HEK293 (cell line): ENCODE data around the gene GHRH.

ENCODE experiments used
- CTCF ChIA-PET: fragments of 350-600 bp; formaldehyde crosslinking; extraction: SDS; loops from one replicate; lab custom pipeline; 2021; ENCODE audit warnings: antibody characterized with exemption; lab: Yijun Ruan, JAX
- POLR2A ChIA-PET: fragments of 300-600 bp; formaldehyde crosslinking; extraction: SDS; loops from one replicate; lab custom pipeline; 2020; ENCODE audit warnings: antibody characterized with exemption, inconsistent platforms; lab: Yijun Ruan, JAX
- H3K27ac ChIP-seq: fragments of 200-500 bp; sonication (Bioruptor generic); 2 replicates; pipeline ENCODE4 v1.5.1; 2014; ENCODE audit warnings: low read depth, low read length, control low read depth, inconsistent platforms; ENCODE audit errors: extremely low read depth
- H3K36me3 ChIP-seq, 2 experiments: fragments of 200-500 bp in 1 of 2; sonication (Bioruptor generic) in 1 of 2; 1 replicate in 1 of 2; 2 replicates in 1 of 2; pipeline ENCODE4 v1.5.1; 2014 to 2017; ENCODE audit warnings: inconsistent platforms in 2 of 2, low read length in 2 of 2; ENCODE audit not compliant: control insufficient read depth in 2 of 2, insufficient read depth in 1 of 2
- H3K4me1 ChIP-seq: fragments of 200-500 bp; sonication (Bioruptor generic); 2 replicates; pipeline ENCODE4 v1.5.1; 2014; ENCODE audit warnings: mild to moderate bottlenecking, low read length, inconsistent platforms; ENCODE audit not compliant: control insufficient read depth, insufficient read depth
- H3K4me3 ChIP-seq: 2 replicates; pipeline ENCODE4 v1.5.1; 2011; ENCODE audit warnings: low read depth, mild to moderate bottlenecking, control low read depth, low read length, moderate library complexity
- H3K9me3 ChIP-seq: fragments of 200-500 bp; sonication (Bioruptor generic); 2 replicates; pipeline ENCODE4 v1.5.1; 2014; ENCODE audit warnings: low read depth, low read length, inconsistent platforms; ENCODE audit not compliant: control insufficient read depth, insufficient read depth
- FEZF1 ChIP-seq: fragments of 450-650 bp; formaldehyde crosslinking; IDR thresholded peaks from 2 replicates; pipeline ENCODE4 v1.5.1; 2016; ENCODE audit warnings: missing biosample characterization, missing genetic modification characterization
- GLI2 ChIP-seq: fragments of 450-650 bp; formaldehyde crosslinking; IDR thresholded peaks from 2 replicates; pipeline ENCODE4; 2017; ENCODE audit warnings: missing biosample characterization, missing genetic modification characterization, low read depth, borderline replicate concordance
- REPIN1 ChIP-seq: fragments of 450-650 bp; formaldehyde crosslinking; IDR thresholded peaks from 2 replicates; pipeline ENCODE4 v1.5.1; 2017; ENCODE audit warnings: missing biosample characterization, missing genetic modification characterization, low read depth
- TRIM28 ChIP-seq: IDR thresholded peaks from 2 replicates; pipeline ENCODE4 v1.6.1; 2011; ENCODE audit warnings: low read length, control low read depth, borderline replicate concordance
- YY1 ChIP-seq: fragments of 450-650 bp; formaldehyde crosslinking; IDR thresholded peaks from 2 replicates; pipeline ENCODE4 v1.5.1; 2018; ENCODE audit warnings: missing biosample characterization, missing genetic modification characterization
- ZBTB17 ChIP-seq: fragments of 450-650 bp; formaldehyde crosslinking; IDR thresholded peaks from 2 replicates; pipeline ENCODE4 v1.5.1; 2016; ENCODE audit warnings: missing biosample characterization, missing genetic modification characterization
- ZFP69B ChIP-seq: fragments of 450-650 bp; formaldehyde crosslinking; IDR thresholded peaks from 2 replicates; pipeline ENCODE4 v1.5.1; 2016; ENCODE audit warnings: missing biosample characterization, missing genetic modification characterization
- ZNF140 ChIP-seq: fragments of 450-650 bp; formaldehyde crosslinking; IDR thresholded peaks from 2 replicates; pipeline ENCODE4 v1.5.1; 2016; ENCODE audit warnings: missing biosample characterization, missing genetic modification characterization
- ZNF175 ChIP-seq: fragments of 450-650 bp; formaldehyde crosslinking; IDR thresholded peaks from 2 replicates; pipeline ENCODE4 v1.5.1; 2016; ENCODE audit warnings: missing biosample characterization, missing genetic modification characterization
- ZNF211 ChIP-seq: fragments of 450-650 bp; formaldehyde crosslinking; IDR thresholded peaks from 2 replicates; pipeline ENCODE4 v1.5.1; 2016; ENCODE audit warnings: low read depth, missing biosample characterization, missing genetic modification characterization
- ZNF24 ChIP-seq: fragments of 450-650 bp; formaldehyde crosslinking; IDR thresholded peaks from 2 replicates; pipeline ENCODE4 v1.5.1; 2016; ENCODE audit warnings: missing biosample characterization, missing genetic modification characterization
- ZNF433 ChIP-seq: fragments of 450-650 bp; formaldehyde crosslinking; IDR thresholded peaks from 2 replicates; pipeline ENCODE4 v1.5.1; 2016; ENCODE audit warnings: missing biosample characterization, missing genetic modification characterization, low read depth
- ZNF473 ChIP-seq: fragments of 450-650 bp; formaldehyde crosslinking; IDR thresholded peaks from 2 replicates; pipeline ENCODE4 v1.5.1; 2017; ENCODE audit warnings: missing biosample characterization, missing genetic modification characterization
- ZNF555 ChIP-seq: fragments of 450-650 bp; formaldehyde crosslinking; conservative IDR thresholded peaks from 2 replicates; pipeline ENCODE4 v1.5.1; 2017; ENCODE audit warnings: missing biosample characterization, mild to moderate bottlenecking, missing genetic modification characterization, inconsistent platforms
- ZNF660 ChIP-seq: fragments of 450-650 bp; IDR thresholded peaks from 2 replicates; pipeline ENCODE4 v1.5.1; 2018; ENCODE audit warnings: missing biosample characterization, mild to moderate bottlenecking, missing genetic modification characterization
- ZNF664 ChIP-seq: fragments of 450-650 bp; formaldehyde crosslinking; IDR thresholded peaks from 2 replicates; pipeline ENCODE4 v1.5.1; 2016; ENCODE audit warnings: missing biosample characterization, missing genetic modification characterization
- ZNF747 ChIP-seq: fragments of 450-650 bp; formaldehyde crosslinking; IDR thresholded peaks from 2 replicates; pipeline ENCODE4 v1.5.1; 2016; ENCODE audit warnings: missing biosample characterization, missing genetic modification characterization
- ZSCAN23 ChIP-seq: fragments of 450-650 bp; formaldehyde crosslinking; IDR thresholded peaks from 2 replicates; pipeline ENCODE4 v1.5.1; 2016; ENCODE audit warnings: missing biosample characterization, missing genetic modification characterization
- TF ChIP-seq, protein P1 (sequence below): fragments of 450-650 bp; formaldehyde crosslinking; IDR thresholded peaks from 2 replicates; pipeline ENCODE4 v1.5.1; 2017; ENCODE audit warnings: missing biosample characterization, missing genetic modification characterization
- TF ChIP-seq, protein P2 (sequence below): IDR thresholded peaks from 2 replicates; pipeline ENCODE4 v1.6.1; 2011; ENCODE audit warnings: mild to moderate bottlenecking, low read depth, low read length, borderline replicate concordance
- TF ChIP-seq, protein P3 (sequence below): fragments of 450-650 bp; formaldehyde crosslinking; IDR thresholded peaks from 2 replicates; pipeline ENCODE4 v1.5.1; 2016; ENCODE audit warnings: missing biosample characterization, missing genetic modification characterization

GHRH gene

DNA sequence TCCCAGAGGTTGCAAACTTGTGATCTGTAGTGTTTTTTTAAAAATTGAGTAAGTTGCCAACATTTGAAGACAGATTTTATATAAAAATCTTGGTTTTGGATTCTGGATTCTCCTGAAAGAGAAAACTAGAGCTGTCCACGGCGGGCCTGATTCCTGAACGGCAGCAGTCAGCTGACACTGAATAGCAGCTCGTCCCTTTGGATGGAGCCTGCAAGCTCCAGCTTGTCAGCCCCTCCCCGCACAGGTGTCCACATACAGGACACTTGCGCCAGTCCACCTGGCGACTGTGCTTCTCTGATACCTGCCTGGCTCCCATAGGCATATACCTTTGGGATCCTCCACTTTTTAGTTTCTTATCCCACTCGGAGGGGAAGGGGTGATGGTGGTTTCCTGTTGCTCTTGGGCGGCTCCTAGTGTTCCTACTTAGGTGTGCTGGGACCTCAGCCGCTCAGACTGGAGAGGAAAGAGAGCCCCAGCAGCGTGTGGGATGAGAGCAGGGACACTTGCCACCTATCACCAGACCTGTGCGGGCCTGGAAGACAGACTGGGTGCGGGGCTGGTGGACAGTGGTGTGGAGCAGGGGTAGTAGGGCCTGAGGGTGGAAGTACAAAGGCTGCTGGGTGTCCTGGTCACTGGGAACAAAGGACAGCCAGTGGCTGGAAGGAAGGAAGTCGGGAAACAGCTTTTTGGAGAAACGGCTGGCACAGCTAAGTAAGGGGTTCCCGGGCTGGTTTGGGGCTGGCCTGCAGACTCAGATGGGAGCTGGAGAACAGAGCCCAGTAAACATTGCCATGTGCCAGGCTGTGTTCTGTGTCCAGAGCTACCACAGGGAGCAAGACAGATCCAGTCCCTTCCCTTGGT is 18.3 kb downstream of the GHRH start:
- Histone ChIP-seq H3K4me3 (no peak overlapping the region), H3K36me3 (peaks cover 11 to 58% of the 10 kb centered on the region in 2 experiments), H3K27ac (no peak overlapping the region), H3K4me1 (no peaks in the 10 kb centered on the region), H3K9me3 (no peaks in the 10 kb centered on the region)
- no peak for TF ChIP-seq ZNF747 (tag by site-specific recombination)
- TF ChIP-seq ZNF175 (tag by site-specific recombination): no peak
- no peak for TF ChIP-seq ZNF473 (tag by site-specific recombination)
- no peak for TF ChIP-seq FEZF1
- TF ChIP-seq ZFP69B (tag by site-specific recombination): no peak
- TF ChIP-seq REPIN1 (tag by site-specific recombination): no peak
- TF ChIP-seq TRIM28: no peak
- no peak for TF ChIP-seq GLI2 (tag by site-specific recombination)
- TF ChIP-seq ZNF555 (tag by site-specific recombination): no peak
- TF ChIP-seq ZNF140 (tag by site-specific recombination): no peak
- no peak for TF ChIP-seq ZNF433 (tag by site-specific recombination)
- no peak for TF ChIP-seq ZNF660
- TF ChIP-seq, protein P1, sequence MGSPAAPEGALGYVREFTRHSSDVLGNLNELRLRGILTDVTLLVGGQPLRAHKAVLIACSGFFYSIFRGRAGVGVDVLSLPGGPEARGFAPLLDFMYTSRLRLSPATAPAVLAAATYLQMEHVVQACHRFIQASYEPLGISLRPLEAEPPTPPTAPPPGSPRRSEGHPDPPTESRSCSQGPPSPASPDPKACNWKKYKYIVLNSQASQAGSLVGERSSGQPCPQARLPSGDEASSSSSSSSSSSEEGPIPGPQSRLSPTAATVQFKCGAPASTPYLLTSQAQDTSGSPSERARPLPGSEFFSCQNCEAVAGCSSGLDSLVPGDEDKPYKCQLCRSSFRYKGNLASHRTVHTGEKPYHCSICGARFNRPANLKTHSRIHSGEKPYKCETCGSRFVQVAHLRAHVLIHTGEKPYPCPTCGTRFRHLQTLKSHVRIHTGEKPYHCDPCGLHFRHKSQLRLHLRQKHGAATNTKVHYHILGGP (tag by site-specific recombination): no peak
- ChIA-PET POLR2A (no interaction called here), CTCF (interaction anchor here (1.6 kb wide), 1 partner anchor 51 kb away, joined by 4 read pairs; no protein-coding TSS in a partner anchor)

DNA sequence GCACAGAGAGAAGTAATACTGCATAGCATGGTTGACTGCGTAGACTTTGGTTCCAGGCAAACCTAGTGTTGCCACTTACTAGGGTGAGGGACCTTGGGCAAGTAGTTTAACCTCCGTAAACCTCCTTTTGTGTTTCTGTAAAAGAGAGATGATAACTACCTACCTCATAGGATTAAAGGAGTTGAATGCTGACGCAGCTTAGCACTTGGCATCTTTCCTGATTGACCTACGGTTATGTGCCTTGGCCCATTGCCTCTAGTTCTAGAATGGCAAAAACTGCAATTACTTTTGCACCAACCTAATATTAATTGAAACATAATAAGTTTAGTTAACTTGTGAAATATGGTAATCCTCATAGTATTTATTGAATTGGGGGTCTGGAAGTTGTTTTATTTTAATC is 19.1 kb downstream of the GHRH start:
- no peak overlapping the region for H3K27ac ChIP-seq
- no peak overlapping the region for H3K4me3 ChIP-seq
- H3K36me3 ChIP-seq: peaks cover 18 to 66% of the 10 kb centered on the region in 2 experiments
- CTCF ChIA-PET: interaction anchor here (0.7 kb wide), 1 partner anchor 49 kb away, joined by 3 read pairs; no protein-coding TSS in a partner anchor
- TF ChIP-seq, protein P2, sequence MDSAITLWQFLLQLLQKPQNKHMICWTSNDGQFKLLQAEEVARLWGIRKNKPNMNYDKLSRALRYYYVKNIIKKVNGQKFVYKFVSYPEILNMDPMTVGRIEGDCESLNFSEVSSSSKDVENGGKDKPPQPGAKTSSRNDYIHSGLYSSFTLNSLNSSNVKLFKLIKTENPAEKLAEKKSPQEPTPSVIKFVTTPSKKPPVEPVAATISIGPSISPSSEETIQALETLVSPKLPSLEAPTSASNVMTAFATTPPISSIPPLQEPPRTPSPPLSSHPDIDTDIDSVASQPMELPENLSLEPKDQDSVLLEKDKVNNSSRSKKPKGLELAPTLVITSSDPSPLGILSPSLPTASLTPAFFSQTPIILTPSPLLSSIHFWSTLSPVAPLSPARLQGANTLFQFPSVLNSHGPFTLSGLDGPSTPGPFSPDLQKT: no peak
- no peak for TF ChIP-seq YY1
- no peak for TF ChIP-seq ZNF664 (tag by site-specific recombination)
- no peak for TF ChIP-seq ZNF24 (tag by site-specific recombination)
- TF ChIP-seq ZNF211 (tag by site-specific recombination): no peak
- TF ChIP-seq, protein P3, sequence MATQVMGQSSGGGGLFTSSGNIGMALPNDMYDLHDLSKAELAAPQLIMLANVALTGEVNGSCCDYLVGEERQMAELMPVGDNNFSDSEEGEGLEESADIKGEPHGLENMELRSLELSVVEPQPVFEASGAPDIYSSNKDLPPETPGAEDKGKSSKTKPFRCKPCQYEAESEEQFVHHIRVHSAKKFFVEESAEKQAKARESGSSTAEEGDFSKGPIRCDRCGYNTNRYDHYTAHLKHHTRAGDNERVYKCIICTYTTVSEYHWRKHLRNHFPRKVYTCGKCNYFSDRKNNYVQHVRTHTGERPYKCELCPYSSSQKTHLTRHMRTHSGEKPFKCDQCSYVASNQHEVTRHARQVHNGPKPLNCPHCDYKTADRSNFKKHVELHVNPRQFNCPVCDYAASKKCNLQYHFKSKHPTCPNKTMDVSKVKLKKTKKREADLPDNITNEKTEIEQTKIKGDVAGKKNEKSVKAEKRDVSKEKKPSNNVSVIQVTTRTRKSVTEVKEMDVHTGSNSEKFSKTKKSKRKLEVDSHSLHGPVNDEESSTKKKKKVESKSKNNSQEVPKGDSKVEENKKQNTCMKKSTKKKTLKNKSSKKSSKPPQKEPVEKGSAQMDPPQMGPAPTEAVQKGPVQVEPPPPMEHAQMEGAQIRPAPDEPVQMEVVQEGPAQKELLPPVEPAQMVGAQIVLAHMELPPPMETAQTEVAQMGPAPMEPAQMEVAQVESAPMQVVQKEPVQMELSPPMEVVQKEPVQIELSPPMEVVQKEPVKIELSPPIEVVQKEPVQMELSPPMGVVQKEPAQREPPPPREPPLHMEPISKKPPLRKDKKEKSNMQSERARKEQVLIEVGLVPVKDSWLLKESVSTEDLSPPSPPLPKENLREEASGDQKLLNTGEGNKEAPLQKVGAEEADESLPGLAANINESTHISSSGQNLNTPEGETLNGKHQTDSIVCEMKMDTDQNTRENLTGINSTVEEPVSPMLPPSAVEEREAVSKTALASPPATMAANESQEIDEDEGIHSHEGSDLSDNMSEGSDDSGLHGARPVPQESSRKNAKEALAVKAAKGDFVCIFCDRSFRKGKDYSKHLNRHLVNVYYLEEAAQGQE (tag by site-specific recombination): no peak
- no peak for TF ChIP-seq ZBTB17 (tag by site-specific recombination)
- TF ChIP-seq ZSCAN23 (tag by site-specific recombination): no peak
- no peaks in the 10 kb centered on the region for H3K9me3 ChIP-seq
- no peaks in the 10 kb centered on the region for H3K4me1 ChIP-seq
- POLR2A ChIA-PET: no interaction called here
